ENCODE data around the gene UCK2.

The UCK2 gene

DNA sequence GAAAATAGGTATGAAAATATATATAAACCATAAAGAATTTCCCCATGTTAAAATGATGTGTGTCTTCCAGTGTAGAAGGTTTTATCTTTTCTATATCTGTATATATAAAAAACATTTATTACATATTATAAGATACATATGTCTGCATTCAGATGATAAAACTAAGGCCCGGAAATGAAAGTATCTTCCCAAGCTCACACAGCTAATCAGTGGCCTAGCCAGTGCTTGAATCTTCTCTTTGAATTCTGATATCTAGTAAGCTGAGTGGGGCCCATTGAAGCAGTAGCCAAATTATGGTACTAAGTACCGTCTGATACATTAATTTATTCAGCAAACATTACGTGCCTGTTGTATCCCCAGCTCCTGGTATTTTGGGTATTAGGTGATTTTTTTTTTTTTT is 28.6 kb downstream of the UCK2 start:
- DNase-seq, result no peak

DNA sequence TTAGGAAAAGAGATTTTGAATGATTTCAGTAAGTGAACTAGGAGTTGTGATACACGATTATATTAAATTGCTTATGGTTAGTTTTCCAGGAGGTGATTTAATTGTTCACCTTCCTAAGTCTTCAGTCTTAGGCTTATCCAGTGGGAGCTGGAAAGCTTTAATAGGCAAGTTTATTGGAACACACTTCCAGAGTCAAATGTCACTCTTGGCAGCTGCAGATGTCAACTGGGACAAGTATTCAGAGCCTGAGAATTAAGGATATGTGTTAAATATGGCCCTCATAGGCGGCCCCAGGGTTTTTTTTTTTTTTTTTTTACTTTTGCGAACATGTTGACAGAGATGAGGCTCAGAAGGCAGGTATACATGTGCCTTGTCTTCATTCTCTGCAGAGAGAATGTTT is 29.2 kb downstream of the UCK2 start:
- no peak for DNase-seq

- DNase-seq, result no peak
Measured at GRCh38 chr1:165857046-165857801, 29.8 kb downstream of the UCK2 start.

GRCh38 chr1:165858364-165858823 is 31.0 kb downstream of the UCK2 start:
- DNase-seq, result no peak

- DNase-seq, result no peak
Measured at GRCh38 chr1:165858967-165859845, 31.8 kb downstream of the UCK2 start.

- no peak for DNase-seq
Measured at GRCh38 chr1:165860065-165860464, 32.7 kb downstream of the UCK2 start.

DNA sequence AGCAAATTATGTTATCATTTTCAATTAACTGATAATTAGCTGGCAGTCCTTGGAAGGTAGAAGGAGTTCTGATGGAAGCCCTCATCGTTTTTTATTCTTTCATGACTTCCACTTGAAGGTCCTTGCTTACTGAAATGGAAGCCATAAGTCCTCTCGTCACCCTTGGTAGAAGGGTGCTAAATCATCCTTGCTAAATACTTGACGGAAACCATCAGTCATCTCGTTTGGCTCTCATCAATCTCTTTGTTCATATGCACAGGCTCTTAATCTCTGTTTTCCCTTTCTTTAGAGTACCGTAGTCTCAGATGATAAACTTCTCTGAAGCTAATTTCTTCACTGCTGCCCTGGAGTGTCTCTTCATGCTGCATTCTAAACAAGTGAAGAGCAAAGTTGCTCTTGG is 34.5 kb downstream of the UCK2 start:
- DNase-seq, result no peak

DNA sequence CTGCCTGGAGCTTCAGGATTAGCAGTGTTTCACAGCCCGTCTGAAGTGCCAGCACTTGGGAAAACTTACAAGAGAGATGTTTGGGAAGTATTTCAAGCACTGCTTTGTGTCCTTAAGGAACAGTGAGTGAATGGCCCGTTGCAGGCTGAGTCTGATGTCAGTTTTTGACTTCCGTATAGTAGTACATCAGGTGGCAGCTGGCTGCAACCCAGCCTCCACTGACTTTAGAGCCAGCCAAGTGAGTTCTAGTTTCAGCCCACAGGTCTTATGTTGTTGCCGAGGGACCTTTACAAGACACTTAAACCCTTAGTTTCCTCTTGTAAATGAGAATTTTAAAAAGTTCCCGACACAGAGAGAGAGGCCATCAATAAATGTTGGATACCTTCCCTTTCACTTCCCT is 35.0 kb downstream of the UCK2 start:
- no peak for DNase-seq

DNA sequence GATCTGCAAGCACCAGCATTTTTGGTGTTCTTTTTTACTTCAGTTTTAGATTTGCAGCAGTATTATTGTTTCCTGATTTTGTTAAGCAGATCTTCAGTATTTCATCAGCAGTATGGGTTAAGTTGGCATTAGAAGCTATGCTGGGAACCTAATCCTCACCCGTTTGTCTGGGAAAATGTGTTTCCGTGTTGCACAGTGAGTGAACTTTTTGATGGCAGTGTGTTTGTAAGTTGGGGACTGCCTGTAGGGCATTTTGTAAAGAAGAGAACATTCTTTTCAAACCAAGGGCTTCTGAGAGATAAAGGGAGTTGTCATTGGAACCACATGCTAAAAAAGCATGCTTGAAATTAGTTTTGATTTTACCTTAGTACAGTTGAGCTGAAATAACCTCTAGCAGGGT is 35.9 kb downstream of the UCK2 start:
- DNase-seq, result no peak

DNA sequence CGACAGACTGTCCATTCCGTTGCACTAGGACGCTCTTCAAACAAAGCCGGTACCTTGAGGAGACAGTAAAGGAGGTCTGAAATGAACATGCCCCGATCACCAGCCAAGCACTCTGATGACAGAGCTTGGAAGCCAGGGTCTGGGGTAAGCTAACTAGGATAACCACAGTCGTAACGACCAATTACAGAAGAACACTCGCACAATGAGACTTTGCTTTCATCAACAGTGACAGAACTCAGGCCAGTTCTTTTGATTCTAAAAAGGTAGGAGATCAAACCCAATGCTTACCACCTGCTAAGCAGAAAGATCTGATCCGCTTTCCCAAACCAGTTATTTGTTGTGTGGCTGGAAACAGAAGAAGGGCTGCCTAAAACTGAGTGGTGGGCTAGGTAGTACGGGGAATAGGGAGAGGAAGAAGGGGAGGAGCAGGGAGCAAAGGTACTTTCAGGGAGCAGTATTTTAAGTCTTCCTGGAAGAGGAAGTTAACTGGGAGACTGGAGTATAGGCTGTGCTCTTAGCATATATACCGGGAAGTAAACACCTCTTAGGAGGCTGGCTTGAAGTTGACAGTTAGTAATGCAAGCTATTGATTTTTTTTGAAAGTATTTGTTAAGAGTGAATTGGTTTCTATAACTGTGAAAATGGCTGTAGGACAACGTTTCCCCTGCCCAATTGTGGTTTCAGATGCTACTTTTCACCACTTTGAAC is 38.4 kb downstream of the UCK2 start:
- DNase-seq, result no peak

DNA sequence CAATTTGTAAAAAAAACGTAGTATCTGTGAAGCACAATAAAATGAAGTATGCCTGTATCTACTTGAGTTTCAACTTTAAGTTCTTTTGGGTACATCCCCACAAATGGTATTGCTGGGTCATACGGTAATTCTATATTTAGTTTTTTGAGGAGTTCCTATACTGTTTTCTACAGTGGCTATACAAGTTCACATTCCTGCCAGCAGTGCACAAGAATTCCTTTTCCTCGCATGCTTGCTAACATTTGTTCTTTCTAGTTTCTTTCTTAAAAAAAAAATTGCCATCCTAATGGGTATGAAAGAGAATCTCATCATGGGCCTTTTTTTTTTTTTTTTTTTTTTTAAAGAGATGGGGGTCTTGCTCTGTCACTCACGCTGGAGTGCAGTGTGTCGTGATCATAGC is 41.9 kb downstream of the UCK2 start:
- DNase-seq, result no peak

DNA sequence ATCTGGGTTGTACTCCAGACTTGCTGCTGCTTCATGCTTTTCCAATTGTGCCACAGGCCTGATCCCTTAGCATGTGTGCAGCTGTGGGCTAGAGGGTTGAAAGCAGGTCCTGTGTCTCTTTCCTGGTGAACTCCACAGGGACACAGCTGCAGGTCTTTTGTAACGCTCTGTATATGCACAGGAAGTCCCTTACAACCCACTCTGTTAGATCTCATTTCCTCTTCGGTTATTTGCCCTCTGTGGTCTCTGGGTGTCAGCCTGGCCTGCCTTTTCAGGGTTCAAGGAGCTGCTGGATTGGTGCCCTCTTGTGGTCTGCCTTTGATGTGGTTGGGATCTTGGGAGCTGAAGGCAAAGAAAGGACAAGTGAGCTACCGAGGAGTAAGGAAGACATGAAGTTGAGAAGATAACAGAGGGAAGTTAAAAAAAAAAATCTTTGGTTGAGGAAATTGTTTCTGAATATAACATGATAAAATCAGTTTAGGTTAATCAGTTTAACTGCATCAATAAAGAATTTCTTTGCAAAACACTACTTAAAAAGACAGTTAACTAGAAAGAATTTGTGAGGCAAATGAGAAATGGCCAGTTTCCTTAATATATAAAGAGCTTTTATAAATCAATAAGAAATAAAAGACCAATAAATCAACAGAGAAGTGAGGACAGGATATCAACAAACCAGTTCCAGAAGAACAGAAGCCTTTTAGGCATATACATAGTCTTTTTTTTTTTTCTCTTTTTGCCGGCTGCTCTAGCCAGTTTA is 44.1 kb downstream of the UCK2 start:
- peak; percentile 11 for DNase-seq

DNA sequence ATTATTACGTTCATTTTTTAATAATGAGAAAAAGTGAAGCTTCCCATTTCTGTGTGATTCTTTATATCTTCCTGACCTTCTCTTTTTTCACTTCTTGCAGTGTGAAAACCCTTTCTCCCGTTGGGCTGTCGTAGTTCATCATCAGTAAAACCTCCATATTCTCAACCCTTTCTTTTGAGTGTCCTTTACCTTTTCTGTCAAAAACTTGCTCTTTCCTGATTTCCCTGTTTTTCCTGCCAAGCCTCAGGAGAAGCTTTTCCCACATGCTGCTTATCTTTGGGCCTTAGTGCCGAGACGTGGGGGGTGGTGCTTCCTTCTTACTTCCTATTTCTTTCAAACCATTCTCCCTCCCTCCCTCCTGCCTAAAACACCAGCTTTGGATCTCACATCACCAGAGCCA is 46.1 kb downstream of the UCK2 start:
- no peak for DNase-seq

- DNase-seq, result no peak
Measured at GRCh38 chr1:165874643-165875042, 47.2 kb downstream of the UCK2 start.

GRCh38 chr1:165875171-165875570 is 47.8 kb downstream of the UCK2 start:
- no peak for DNase-seq

DNA sequence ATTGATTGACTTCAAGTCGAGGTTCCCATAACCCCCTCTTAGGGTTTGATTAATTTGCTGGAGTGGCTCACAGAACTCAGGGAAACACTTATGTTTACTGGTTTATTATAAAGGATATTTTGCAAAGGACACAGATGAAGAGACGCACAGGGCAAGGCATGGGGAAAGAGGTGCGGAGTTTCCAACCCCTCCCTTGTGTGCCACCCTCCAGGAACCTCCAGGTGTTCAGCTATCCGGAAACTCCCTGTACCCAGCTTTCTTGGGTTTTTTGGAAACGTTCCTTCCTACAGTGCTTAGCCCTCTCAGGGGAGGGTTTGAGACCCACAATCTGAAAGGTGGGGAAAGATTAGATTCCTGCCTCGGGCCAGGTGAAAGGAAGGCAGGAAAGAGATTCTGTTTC is 48.2 kb downstream of the UCK2 start:
- no peak for DNase-seq

DNA sequence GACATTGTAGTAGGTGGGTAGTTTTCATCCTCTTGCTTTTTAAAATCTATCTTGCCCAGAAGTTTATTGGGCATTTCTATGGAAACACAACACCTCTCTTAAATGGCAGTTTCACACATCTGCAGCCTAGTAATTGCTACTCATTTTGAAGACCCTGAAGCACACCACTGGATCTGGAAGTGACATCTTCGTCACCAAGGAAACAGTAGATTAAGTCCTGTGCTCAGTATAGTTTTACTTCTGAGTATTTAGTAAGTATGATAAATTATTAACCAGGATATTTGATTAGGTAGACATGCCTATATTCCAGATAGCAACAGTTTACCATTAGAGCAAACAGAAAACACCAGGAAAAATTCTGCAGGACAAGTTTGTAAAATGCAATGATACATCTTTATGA is 48.7 kb downstream of the UCK2 start:
- no peak for DNase-seq

GRCh38 chr1:165877411-165877810 is 50.0 kb downstream of the UCK2 start:
- DNase-seq, result no peak

DNA sequence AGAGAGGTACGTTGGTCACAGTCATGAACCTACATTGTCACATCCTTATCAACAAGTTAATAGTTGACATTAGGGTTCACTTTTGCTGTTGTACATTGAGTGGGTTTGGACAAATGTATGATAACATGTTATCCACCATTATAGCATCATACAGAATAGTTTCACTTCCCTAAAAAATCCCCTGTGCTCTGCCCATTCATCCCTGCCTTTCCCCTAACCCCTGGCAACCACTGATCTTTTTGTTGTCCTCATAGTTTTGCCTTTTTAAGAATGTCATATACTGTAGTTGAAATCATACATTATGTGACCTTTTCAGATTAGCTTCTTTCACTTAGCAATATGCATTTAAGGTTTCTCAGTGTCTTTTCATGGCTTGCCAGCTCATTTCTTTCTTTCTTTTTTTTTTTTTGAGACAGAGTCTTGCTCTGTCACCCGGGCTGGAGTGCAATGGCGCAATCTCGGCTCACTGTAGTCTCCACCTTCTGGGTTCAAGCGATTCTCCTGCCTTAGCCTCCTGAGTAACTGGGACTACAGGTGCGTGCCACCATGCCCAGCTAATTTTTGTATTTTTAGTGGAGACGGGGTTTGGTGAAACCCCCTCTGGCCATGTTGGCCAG is 50.6 kb downstream of the UCK2 start:
- no peak for DNase-seq

GRCh38 chr1:165879946-165880345 is 52.5 kb downstream of the UCK2 start:
- no peak for DNase-seq

DNA sequence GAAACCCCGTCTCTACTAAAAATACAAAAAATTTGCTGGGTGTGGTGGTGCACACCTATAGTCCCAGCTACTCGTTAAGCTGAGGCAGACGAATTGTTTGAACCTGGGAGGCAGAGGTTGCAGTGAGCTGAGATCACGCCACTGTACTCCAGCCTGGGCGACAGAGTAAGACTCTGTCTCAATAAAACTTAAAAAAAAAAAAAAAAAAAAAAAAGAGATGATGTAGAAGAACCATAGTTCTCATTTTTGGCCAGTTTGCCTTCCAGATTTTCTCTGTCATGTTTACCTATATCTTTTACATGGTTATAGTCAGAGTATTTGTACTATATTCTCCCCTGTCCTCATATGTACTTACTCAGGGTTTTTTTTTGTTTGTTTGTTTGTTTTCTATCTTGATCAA is 53.6 kb downstream of the UCK2 start:
- DNase-seq, result no peak

DNA sequence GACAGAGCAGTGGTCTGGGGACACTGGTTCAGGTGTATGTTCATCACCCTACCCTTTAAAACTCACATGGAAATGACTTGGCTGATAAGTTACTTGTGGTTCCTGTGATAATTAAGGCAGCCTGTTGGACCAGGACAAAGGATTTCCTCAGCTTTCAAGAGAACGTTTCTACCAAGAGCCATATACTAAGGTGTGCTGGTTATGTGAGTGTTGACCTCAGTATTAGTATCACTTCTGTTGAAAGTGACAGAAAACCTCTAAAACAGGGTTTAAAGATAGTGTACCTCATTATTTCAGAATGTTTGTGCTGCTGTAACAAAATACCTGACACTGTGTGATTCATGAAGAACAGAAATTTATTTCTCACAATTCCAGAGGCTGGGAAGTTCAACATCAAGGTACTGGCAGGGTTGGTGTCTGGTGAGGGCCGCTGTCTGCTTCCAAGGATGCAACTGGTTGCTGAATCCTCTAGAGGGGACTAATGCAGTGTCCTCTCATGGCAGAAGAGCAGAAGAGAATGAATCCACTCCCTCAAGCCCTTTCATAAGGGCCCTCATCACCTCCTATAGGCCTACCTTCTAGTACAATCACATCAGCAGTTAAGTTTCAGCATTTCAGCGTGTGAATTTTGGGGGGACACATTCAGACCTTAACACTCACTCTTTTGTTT is 54.9 kb downstream of the UCK2 start:
- no peak for DNase-seq

Data from T-helper 9 cell (primary cell).